HepG2 (cell line): ENCODE measurements around the gene SNHG17. TPM values are rescaled to one million over a fixed set of nuclear protein-coding genes. Genes with fewer than 3 reads are reported as not detected.

Experiments used
- ATAC-seq: fragments of 200-7000 bp; cut with Tn5 transposase; 3 replicates; pipeline ENCODE4 v1.9.1; 2020; ENCODE audit warnings: mild to moderate bottlenecking, moderate library complexity
- BruUV-seq: library from RNA; stranded (reverse); fragments of 400-500 nt; replicated peaks from 2 replicates; lab custom pipeline; 2021; lab: Mats Ljungman, UMichigan
- CTCF ChIA-PET: fragments of 300-600 bp; formaldehyde crosslinking; extraction: SDS; loops from one replicate; lab custom pipeline; 2021; ENCODE audit warnings: low total read pairs, inconsistent platforms, low intra/inter-chr PET ratio; lab: Yijun Ruan, JAX
- POLR2A ChIA-PET: fragments of 350-600 bp; sonication (Branson Sonifier 250); formaldehyde crosslinking; loops from one replicate; lab custom pipeline; 2020; ENCODE audit warnings: antibody characterized with exemption, inconsistent platforms; lab: Yijun Ruan, JAX
- DNase-seq: peaks from one replicate; pipeline ENCODE4 v3.0.0-alpha.2; 2015; ENCODE audit warnings: low spot score
- FAIRE-seq: peaks from 3 replicates; lab custom pipeline; 2011; peaks lifted over from hg19 to GRCh38; lab: Jason Lieb, UNC
- H2AFZ ChIP-seq: one replicate; pipeline ENCODE4 v1.6.1; 2011; ENCODE audit warnings: low read length, inconsistent platforms
- H3K27ac ChIP-seq: fragments of 300-600 bp; 3 replicates; pipeline ENCODE4 v1.8.0; 2011; ENCODE audit warnings: mixed run types, mild to moderate bottlenecking, mixed read lengths, low read length, inconsistent platforms; ENCODE audit not compliant: insufficient read depth; ENCODE audit errors: extremely low read length
- H3K27me3 ChIP-seq, 2 experiments: fragments of 200-600 bp in 1 of 2; 2 replicates in 1 of 2; 3 replicates in 1 of 2; pipeline versions ENCODE4 v1.6.0 to v1.8.0; 2011; ENCODE audit warnings: low read length in 2 of 2, mild to moderate bottlenecking in 2 of 2, moderate library complexity in 2 of 2, inconsistent platforms in 1 of 2; ENCODE audit not compliant: insufficient read depth in 2 of 2, control insufficient read depth in 1 of 2
- H3K36me3 ChIP-seq, 2 experiments: fragments of 200-600 bp in 1 of 2; replicated peaks in 1 of 2; 2 replicates in 1 of 2; 3 replicates in 1 of 2; pipeline versions ENCODE4 v1.5.1 to v1.8.0; 2011; ENCODE audit warnings: low read length in 2 of 2, inconsistent platforms in 1 of 2; ENCODE audit not compliant: insufficient read depth in 2 of 2, control insufficient read depth in 1 of 2
- H3K4me1 ChIP-seq: 2 replicates; pipeline ENCODE4 v1.5.1; 2012; ENCODE audit warnings: low read length, inconsistent platforms; ENCODE audit not compliant: insufficient read depth
- H3K4me2 ChIP-seq: 2 replicates; pipeline ENCODE4 v1.6.0; 2011; ENCODE audit warnings: low read depth, low read length, inconsistent platforms
- H3K4me3 ChIP-seq, 3 experiments: fragments of 200-600 bp in 1 of 3; sonication (generic), shearing (Covaris generic) in 1 of 3; replicated peaks in 1 of 3; 2 replicates each; pipeline ENCODE4 v1.5.1; 2011 to 2016; ENCODE audit warnings: low read length in 3 of 3, inconsistent platforms in 2 of 3, low read depth in 2 of 3, mild to moderate bottlenecking in 2 of 3, control low read depth in 1 of 3, mixed read lengths in 1 of 3; ENCODE audit not compliant: insufficient read depth in 1 of 3
- H3K79me2 ChIP-seq: one replicate; pipeline ENCODE4 v1.6.1; 2011; ENCODE audit warnings: low read length, inconsistent platforms; ENCODE audit not compliant: insufficient read depth
- H3K9ac ChIP-seq: 2 replicates; pipeline ENCODE4 v1.6.0; 2011; ENCODE audit warnings: mild to moderate bottlenecking, low read depth, low read length, inconsistent platforms; ENCODE audit not compliant: insufficient read depth
- H3K9me3 ChIP-seq: 2 replicates; pipeline ENCODE4 v1.5.1; 2012; ENCODE audit warnings: mild to moderate bottlenecking, low read length
- H4K20me1 ChIP-seq: 2 replicates; pipeline ENCODE4 v1.6.0; 2011; ENCODE audit warnings: inconsistent platforms, mild to moderate bottlenecking, low read length, moderate library complexity; ENCODE audit not compliant: insufficient read depth
- DMAP1 ChIP-seq: IDR thresholded peaks from 2 replicates; pipeline ENCODE4 v1.6.1; 2016
- FOXC1 ChIP-seq: sonication (generic); formaldehyde crosslinking; IDR thresholded peaks from 2 replicates; pipeline ENCODE4 v1.8.0; 2022; ENCODE audit warnings: mild to moderate bottlenecking, missing genetic modification reagents, borderline replicate concordance
- GPN1 ChIP-seq: sonication (generic); formaldehyde crosslinking; IDR thresholded peaks from 2 replicates; pipeline ENCODE4 v1.5.1; 2020; ENCODE audit warnings: missing genetic modification reagents, borderline replicate concordance
- RBFOX2 ChIP-seq: fragments of 200-400 bp; formaldehyde crosslinking; IDR thresholded peaks from 2 replicates; pipeline ENCODE4 v1.6.1; 2017; ENCODE audit warnings: low read depth, mild to moderate bottlenecking, low read length
- RCOR2 ChIP-seq: IDR thresholded peaks from 2 replicates; pipeline ENCODE4 v1.6.1; 2016; ENCODE audit warnings: missing biosample characterization, missing genetic modification reagents
- SNRNP70 ChIP-seq: fragments of 200-400 bp; formaldehyde crosslinking; IDR thresholded peaks from 2 replicates; pipeline ENCODE4 v1.6.1; 2017; ENCODE audit warnings: mild to moderate bottlenecking, low read depth, low read length, moderate library complexity
- ZNF496 ChIP-seq: sonication (generic); formaldehyde crosslinking; IDR thresholded peaks from 2 replicates; pipeline ENCODE4 v1.8.1; 2023; ENCODE audit warnings: mild to moderate bottlenecking, moderate library complexity, missing genetic modification reagents; ENCODE audit not compliant: insufficient replicate concordance
- WGBS: methylation state at CpG from one replicate; pipeline ENCODE4 v1.1.6; 2017; ENCODE audit warnings: low lambda C conversion rate; 5-methylcytosine and 5-hydroxymethylcytosine counted together
- in situ Hi-C: cut with HindIII; loops from 2 replicates; pipeline ENCODE4 v1.10.0; 2017; ENCODE audit warnings: low pct_unique_long_range_greater_than_20kb; ENCODE audit not compliant: extremely low pct_ligation_motif_present
- intact Hi-C: fragments of 100-400 bp; cut with micrococcal nuclease; formaldehyde crosslinking; loops from one replicate; pipeline ENCODE4 v1.10.0; 2022; ENCODE audit not compliant: unreplicated experiment
- polyA plus RNA-seq, 8 experiments: library from polyadenylated mRNA; depleted of rRNA in 3 of 8; stranded (reverse) in 7 of 8; unstranded in 1 of 8; fragments of >200 nt; fragmentation: Illumina TruSeq in 4 of 8; extraction: Trizol in 4 of 8; gene quantifications; 2 replicates each; pipeline versions ENCODE4 v1.2.1 to v1.2.3, GENCODE V29; 2011 to 2016; ENCODE audit warnings: low read depth in 4 of 8, missing spikeins in 1 of 8, mixed read lengths in 1 of 8; ENCODE audit not compliant: insufficient read depth in 1 of 8
- total RNA-seq, 5 experiments: library from RNA; depleted of rRNA; stranded (reverse); fragments of >200 nt; fragmentation: Illumina TruSeq; extraction: Trizol; gene quantifications; 2 replicates each; pipeline ENCODE4 v1.2.3, GENCODE V29; 2016; ENCODE audit warnings: low read depth in 1 of 5
- TF ChIP-seq, protein P1 (sequence below): sonication (generic); formaldehyde crosslinking; IDR thresholded peaks from 2 replicates; pipeline ENCODE4 v1.5.0; 2020; ENCODE audit warnings: mild to moderate bottlenecking, missing genetic modification reagents
- TF ChIP-seq, protein P2 (sequence below): sonication (generic); formaldehyde crosslinking; IDR thresholded peaks from 2 replicates; pipeline ENCODE4 v1.8.0; 2022; ENCODE audit warnings: mild to moderate bottlenecking, missing genetic modification reagents, borderline replicate concordance
- TF ChIP-seq, protein P3 (sequence below): sonication (generic); formaldehyde crosslinking; IDR thresholded peaks from 2 replicates; pipeline ENCODE4 v1.4.0; 2020; ENCODE audit warnings: missing genetic modification reagents

Gene SNHG17
- total and polyA plus RNA-seq, 2 of the 13 experiments (the other 11 are each of a cell fraction or from before 2014, with no cell fraction given) = 26.2 to 41.2 TPM

DNA sequence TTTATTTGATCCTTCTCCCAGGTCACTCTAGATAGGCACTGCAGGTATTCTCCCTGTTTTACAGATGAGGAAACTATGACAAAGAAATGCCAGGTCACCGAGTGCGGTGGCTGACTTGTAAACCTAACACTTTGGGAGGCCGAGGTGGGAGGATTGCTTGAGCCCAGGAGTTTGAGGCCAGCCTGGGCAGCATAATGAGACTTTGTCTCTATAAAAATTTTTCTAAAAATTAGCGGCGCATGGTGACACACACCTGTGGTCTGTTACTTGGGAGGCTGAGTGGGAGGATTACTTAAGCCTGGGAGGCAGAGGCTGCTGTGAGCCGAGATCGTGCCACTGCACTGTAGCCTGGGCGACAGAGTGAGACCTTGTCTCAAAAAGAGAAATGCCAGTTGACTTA, 42.6 kb upstream of the SNHG17 start:
- TF ChIP-seq GPN1 (CRISPR knock-in tag) (no peak), DMAP1 (CRISPR knock-in tag) (no peak), RBFOX2 (0 out of 2 replicates have a peak, but pooled peaks have one; percentile 18), ZNF496 (CRISPR knock-in tag) (no peak)
- TF ChIP-seq, protein P1, sequence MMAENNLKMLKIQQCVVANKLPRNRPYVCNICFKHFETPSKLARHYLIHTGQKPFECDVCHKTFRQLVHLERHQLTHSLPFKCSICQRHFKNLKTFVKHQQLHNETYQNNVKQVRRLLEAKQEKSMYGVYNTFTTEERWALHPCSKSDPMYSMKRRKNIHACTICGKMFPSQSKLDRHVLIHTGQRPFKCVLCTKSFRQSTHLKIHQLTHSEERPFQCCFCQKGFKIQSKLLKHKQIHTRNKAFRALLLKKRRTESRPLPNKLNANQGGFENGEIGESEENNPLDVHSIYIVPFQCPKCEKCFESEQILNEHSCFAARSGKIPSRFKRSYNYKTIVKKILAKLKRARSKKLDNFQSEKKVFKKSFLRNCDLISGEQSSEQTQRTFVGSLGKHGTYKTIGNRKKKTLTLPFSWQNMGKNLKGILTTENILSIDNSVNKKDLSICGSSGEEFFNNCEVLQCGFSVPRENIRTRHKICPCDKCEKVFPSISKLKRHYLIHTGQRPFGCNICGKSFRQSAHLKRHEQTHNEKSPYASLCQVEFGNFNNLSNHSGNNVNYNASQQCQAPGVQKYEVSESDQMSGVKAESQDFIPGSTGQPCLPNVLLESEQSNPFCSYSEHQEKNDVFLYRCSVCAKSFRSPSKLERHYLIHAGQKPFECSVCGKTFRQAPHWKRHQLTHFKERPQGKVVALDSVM (CRISPR knock-in tag) = peak; percentile 50; the same call in 1 of the 2 replicates
- H3K9ac ChIP-seq = no peak overlapping the region
- H3K4me3 ChIP-seq = no peak overlapping the region
- no peak for ATAC-seq
- peaks cover 1 to 8% of the 10 kb centered on the region in 2 experiments; a peak in 3 of 5 replicates for H3K36me3 ChIP-seq
- intact Hi-C loops (no loop called here), in situ Hi-C loops (no loop called here)
- no peaks in the 10 kb centered on the region; a peak in 1 of 5 replicates for H3K27me3 ChIP-seq
- no peak for DNase-seq
- H2AFZ ChIP-seq = no peak overlapping the region
- FAIRE-seq = no peak
- no peak overlapping the region for H3K27ac ChIP-seq
- peaks cover 19% of the 10 kb centered on the region for H4K20me1 ChIP-seq
- ChIA-PET POLR2A (no interaction called here), CTCF (no interaction called here)
- H3K4me1 ChIP-seq = peaks cover 31% of the 10 kb centered on the region
- BruUV-seq = no TSS peak
- no peak overlapping the region for H3K4me2 ChIP-seq
- no peaks in the 10 kb centered on the region for H3K9me3 ChIP-seq
- peaks cover 71% of the 10 kb centered on the region for H3K79me2 ChIP-seq
- 97% methylated on average over 8 of the region's 8 CpGs for WGBS

DNA sequence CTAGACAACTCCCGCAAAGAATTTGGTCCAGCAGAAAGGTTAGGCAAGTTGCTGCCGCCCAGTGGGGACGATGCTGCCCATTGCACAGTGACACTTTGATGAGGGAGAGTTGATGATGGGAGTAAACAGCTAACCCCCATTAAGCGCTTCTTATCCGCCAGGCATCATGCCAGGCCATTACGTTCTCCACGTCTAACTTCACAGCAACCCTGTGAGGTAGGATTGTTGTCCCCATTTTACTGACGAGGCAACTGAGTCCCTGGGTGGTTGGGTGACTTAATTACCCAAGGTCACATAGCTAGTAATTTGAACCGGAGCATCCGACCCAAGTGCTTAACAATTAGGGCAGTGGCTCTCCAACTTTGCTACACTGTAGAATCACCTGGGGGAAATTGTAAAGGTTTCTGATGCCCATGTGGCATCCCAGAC, 38.3 kb upstream of the SNHG17 start:
- peak; percentile 67 for DNase-seq
- H3K4me1 ChIP-seq = peaks cover 43% of the 10 kb centered on the region
- ATAC-seq = no peak
- H4K20me1 ChIP-seq = peaks cover 15% of the 10 kb centered on the region
- H3K4me3 ChIP-seq = peak overlapping the region; percentile 76 to 96 (median 90)
- H3K36me3 ChIP-seq = no peaks in the 10 kb centered on the region; a peak in 1 of 5 replicates
- H3K4me2 ChIP-seq = peak overlapping the region; percentile 82
- in situ Hi-C loops (loop anchor here (5.0 kb wide), 1 partner anchor 36 kb away; the partner anchor contains the start of gene SNHG17), intact Hi-C loops (no loop called here)
- peak overlapping the region; percentile 81 for H3K9ac ChIP-seq
- no peak overlapping the region for H2AFZ ChIP-seq
- H3K9me3 ChIP-seq = no peaks in the 10 kb centered on the region
- CTCF ChIA-PET = interaction anchor here (0.6 to 1.9 kb wide), 3 partner anchors 27 to 38 kb away, joined by 3 to 20 read pairs (median 18); partner anchors contain the start of gene SNHG17
- peaks cover 51% of the 10 kb centered on the region for H3K79me2 ChIP-seq
- no peaks in the 10 kb centered on the region; a peak in 1 of 5 replicates for H3K27me3 ChIP-seq
- H3K27ac ChIP-seq = peak overlapping the region; percentile 67
- POLR2A ChIA-PET = interaction anchor here (0.7 to 4.7 kb wide), 8 partner anchors 8 to 55 kb away, joined by 3 to 92 read pairs (median 4); partner anchors contain the start of gene SNHG17
- WGBS = 7% methylated on average over 10 of the region's 10 CpGs
- FAIRE-seq = no peak
- no TSS peak for BruUV-seq
- TF ChIP-seq SNRNP70 (no peak), FOXC1 (0 out of 2 replicates have a peak, but pooled peaks have one; percentile 26), RCOR2 (CRISPR knock-in tag) (peak; percentile 40; the same call in 1 of the 2 replicates)
- TF ChIP-seq, protein P2, sequence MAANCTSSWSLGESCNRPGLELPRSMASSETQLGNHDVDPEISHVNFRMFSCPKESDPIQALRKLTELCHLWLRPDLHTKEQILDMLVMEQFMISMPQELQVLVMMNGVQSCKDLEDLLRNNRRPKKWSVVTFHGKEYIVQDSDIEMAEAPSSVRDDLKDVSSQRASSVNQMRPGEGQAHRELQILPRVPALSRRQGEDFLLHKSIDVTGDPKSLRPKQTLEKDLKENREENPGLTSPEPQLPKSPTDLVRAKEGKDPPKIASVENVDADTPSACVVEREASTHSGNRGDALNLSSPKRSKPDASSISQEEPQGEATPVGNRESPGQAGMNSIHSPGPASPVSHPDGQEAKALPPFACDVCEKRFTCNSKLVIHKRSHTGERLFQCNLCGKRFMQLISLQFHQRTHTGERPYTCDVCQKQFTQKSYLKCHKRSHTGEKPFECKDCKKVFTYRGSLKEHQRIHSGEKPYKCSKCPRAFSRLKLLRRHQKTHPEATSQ (CRISPR knock-in tag) = no peak
- TF ChIP-seq, protein P3, sequence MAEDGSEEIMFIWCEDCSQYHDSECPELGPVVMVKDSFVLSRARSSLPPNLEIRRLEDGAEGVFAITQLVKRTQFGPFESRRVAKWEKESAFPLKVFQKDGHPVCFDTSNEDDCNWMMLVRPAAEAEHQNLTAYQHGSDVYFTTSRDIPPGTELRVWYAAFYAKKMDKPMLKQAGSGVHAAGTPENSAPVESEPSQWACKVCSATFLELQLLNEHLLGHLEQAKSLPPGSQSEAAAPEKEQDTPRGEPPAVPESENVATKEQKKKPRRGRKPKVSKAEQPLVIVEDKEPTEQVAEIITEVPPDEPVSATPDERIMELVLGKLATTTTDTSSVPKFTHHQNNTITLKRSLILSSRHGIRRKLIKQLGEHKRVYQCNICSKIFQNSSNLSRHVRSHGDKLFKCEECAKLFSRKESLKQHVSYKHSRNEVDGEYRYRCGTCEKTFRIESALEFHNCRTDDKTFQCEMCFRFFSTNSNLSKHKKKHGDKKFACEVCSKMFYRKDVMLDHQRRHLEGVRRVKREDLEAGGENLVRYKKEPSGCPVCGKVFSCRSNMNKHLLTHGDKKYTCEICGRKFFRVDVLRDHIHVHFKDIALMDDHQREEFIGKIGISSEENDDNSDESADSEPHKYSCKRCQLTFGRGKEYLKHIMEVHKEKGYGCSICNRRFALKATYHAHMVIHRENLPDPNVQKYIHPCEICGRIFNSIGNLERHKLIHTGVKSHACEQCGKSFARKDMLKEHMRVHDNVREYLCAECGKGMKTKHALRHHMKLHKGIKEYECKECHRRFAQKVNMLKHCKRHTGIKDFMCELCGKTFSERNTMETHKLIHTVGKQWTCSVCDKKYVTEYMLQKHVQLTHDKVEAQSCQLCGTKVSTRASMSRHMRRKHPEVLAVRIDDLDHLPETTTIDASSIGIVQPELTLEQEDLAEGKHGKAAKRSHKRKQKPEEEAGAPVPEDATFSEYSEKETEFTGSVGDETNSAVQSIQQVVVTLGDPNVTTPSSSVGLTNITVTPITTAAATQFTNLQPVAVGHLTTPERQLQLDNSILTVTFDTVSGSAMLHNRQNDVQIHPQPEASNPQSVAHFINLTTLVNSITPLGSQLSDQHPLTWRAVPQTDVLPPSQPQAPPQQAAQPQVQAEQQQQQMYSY (CRISPR knock-in tag) = no peak
